GM18505 (cell line): ENCODE results near the gene JPH3.

Experiments used
- ATAC-seq: cut with Tn5 transposase; IDR thresholded peaks from one replicate; pipeline ENCODE4 v1.9.1; 2021; ENCODE audit not compliant: unreplicated experiment
- POLR2A ChIP-seq: IDR thresholded peaks from 4 replicates; pipeline ENCODE4 v1.6.1; 2011; ENCODE audit warnings: borderline replicate concordance; ENCODE audit not compliant: insufficient read depth, insufficient read length; ENCODE audit errors: extremely low read depth

Gene JPH3

DNA sequence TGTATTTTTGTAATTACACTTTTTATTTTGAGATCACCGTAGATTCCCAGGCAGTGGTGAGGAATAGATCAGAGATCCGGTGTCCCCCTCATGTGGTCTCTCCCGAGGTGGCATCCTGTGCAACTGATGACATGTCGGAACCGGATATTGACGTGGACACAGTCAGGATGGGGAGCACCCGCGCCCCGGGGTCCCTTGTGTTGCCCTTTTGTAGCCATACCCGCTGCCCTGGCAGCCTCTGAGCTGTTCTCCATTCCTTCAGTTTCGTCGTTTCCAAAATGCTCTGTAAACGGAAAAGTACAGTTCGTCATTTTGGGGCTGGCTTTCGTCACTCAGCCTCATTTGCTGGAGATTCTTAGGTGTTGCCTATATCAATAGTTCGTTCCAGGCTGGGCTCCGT lies 14.2 kb downstream of the JPH3 start:
- TF ChIP-seq POLR2A = no peak
- ATAC-seq = no peak

DNA sequence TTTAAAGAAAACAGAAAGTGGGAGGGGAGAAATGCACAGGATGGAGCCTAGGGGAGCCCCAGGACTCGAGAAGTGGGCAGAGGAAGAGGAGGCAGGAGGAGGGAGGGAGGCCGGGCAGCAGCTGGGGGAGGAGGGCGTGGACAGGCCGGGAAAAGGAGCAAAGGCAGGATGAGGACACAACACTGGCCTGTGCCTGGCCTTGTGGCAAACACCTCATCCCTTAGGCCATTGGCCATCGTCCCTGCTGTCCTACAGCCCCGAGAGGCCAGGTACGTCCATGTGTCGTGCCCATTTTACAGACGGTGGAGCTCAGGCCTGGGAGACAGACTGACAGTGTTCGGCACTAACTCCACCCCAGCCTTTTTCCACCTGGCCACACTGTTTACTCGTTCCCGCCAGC lies 15.9 kb downstream of the JPH3 start:
- ATAC-seq = no peak
- no peak for TF ChIP-seq POLR2A

GRCh38 chr16:87619360-87620200 lies 17.3 kb downstream of the JPH3 start:
- no peak for TF ChIP-seq POLR2A
- no peak for ATAC-seq

- ATAC-seq = no peak
- TF ChIP-seq POLR2A = no peak
These were observed 17.8 kb downstream of the JPH3 start for GRCh38 chr16:87620201-87620495.

DNA sequence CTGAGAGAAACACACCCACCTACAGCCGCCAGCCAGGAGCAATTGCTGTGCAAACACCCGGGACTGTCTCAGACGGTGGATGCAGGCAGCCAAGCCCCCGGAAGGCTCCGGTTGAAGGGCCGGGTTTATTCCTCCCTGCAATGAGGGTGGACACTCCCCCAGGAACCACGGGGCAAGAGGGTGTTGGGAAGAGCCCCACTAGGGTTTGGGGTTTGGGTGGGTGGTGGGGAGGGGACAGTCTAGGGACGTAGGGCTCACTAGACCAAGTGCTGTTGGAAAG lies 19.2 kb downstream of the JPH3 start:
- TF ChIP-seq POLR2A = no peak
- no peak for ATAC-seq

DNA sequence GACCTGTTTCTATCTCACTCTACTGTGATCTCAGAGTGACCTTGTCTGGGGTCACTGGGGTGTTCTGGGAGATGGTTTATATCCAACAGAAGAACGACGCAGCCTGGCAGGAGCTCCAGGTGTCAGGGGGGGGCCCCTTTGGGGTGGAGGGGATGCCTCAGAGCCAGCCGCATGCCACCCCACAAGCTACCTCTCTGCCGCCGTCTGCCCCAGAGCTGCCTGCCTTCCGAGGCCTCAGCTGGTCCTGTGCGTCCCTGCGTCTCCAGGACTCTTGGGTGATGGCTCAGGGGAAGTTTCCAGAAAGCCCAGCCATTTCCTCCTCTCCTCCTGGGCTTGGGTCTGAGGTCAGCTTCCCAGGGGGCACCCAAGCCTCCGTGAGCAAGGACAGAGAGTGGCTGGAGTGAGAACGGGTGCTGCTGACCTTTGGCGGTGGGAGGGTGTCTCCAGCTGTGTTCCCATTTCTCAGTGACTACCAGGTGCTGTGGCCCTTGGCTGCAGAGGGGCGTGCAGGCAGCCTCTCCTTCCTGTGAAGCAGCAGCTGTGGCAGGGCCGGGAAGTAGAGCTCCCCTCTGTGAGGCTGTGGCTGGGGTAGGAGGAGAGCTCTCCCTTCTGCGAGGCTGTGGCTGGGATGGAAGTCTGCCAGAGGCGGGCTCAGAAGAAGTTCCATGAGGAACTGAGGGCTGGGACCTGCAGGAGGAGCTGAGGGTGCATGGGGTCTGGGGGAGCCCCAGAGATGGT lies 19.8 kb downstream of the JPH3 start:
- no peak for TF ChIP-seq POLR2A
- ATAC-seq = no peak

- no peak for ATAC-seq
These were observed 20.5 kb downstream of the JPH3 start for GRCh38 chr16:87622756-87623319.

GRCh38 chr16:87625241-87625797 lies 23.0 kb downstream of the JPH3 start:
- no peak for TF ChIP-seq POLR2A
- ATAC-seq = no peak

More at GRCh38 chr16:87622756-87623319, 20.5 kb downstream of the JPH3 start:
- TF ChIP-seq POLR2A = no peak

DNA sequence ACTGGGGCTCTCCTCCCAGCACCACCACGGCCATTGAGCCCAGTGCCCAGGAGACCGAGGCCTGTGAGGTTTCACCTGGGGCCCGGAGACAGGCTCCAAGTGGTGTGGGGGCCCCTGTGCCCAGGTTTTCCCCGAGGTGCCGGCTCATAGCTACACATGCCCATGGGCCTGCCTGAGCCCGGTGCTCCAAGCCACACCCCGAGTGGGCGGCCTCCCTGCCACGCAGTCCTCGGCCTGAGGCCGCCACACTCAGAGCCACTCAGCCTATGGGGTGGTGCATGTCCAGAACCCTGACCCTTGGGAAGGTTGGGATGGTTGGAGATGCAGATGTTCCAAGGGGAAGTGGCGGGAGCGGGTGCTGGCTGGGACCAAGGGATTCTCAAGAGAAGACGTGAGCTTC lies 24.1 kb downstream of the JPH3 start:
- no peak for TF ChIP-seq POLR2A
- ATAC-seq = no peak

DNA sequence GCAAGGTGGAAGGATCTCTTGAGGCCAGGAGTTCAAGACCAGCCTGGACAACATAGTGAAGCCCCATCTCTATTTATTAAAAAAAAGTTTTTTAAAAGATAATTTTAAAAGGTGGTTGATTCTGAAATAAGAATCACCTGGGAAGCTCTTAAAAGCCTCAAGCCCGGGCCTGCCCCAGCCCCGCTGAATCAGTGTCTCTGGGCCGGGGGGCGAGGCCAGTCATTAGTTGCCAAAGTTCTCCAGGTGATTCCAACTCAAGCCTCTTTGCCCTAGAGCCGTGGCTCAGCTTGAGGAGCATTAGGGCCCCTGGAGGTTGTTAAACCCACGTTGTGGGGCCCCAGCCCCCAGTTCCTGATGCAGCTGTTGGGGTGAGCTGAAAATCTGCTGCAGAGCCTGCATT lies 24.6 kb downstream of the JPH3 start:
- ATAC-seq = no peak
- no peak for TF ChIP-seq POLR2A

DNA sequence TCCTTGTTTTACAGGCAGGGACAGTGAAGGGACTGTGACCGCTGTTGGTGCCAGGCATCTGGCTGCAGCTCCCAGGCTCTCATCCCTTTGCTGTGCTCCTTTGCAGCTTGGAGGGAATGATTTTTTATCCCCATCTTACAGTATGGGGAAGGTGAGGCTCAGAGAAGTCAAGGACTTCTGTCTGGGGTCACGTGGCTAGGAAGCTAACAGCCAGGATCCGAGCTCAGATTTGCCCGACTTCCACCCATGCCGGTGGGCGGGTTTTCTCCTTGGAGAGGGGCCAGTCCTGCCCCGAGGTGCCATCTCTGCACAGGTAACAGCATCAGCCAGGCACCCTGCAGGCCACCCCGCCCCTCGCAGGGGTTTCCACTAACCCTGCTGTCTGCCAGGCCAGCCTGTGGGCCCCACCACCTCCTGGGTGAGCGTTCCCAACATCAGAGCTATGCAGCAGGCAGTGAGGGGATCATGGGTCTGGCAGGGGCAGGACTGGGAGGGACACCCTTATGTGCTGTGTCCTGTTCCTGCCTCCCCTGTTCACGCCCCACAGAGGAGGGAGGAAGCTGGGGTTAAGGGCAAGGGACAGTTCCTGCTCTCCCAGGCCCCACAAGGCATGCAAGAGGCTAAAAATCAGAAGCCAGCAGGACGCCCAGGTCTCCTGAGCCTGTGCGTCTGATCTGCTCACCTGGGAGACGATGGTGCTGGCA lies 25.4 kb downstream of the JPH3 start:
- no peak for TF ChIP-seq POLR2A
- no peak for ATAC-seq

- ATAC-seq = no peak
- no peak for TF ChIP-seq POLR2A
These were observed 26.1 kb downstream of the JPH3 start for GRCh38 chr16:87628246-87628923.

DNA sequence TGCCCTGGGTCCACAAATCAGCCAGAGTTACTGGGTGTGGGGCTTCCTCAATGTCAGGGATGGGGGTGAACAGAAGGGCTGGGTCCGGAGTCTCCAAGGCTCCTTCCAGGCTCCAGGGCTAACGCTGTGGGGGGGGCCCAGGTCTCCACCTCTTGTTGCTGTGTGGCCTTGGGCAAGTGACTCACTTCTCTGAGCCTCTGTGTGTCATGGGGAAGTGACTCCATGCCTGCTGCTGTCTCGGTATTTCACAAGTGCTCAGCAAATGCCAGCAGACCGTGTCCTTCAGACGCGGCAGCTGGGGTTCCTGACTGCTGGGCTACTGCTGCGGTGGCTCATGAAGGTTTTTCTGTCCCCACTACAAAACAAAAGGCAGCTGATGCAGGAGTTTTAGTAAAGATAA lies 26.6 kb downstream of the JPH3 start:
- TF ChIP-seq POLR2A = no peak
- no peak for ATAC-seq
